GM18502 (cell line): ENCODE data around the gene FUT6.

ENCODE experiments used
- ATAC-seq: cut with Tn5 transposase; IDR thresholded peaks from one replicate; pipeline ENCODE4 v1.9.1; 2021; ENCODE audit warnings: mild to moderate bottlenecking; ENCODE audit not compliant: unreplicated experiment, poor library complexity

The FUT6 gene

GRCh38 chr19:5806905-5807304, 32.6 kb downstream of the FUT6 start:
- ATAC-seq, result no peak

DNA sequence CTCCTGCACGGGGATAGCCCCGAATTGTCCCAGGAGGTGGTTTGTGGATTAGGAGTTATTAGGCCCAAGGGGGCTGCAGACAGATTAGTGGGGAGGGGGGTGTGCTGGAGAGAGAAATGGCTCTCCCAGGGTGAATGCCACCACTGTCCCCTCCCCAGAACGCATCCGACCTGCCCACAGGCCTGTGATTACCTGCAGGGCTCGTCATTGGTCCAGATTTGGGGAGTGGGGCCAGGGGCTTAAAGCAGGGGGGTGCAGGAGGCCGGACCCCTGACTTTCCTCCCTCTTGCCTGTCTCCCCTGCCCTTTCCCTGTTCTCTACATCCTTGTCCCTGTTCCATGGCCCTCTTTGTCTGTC, 33.4 kb downstream of the FUT6 start:
- no peak for ATAC-seq

DNA sequence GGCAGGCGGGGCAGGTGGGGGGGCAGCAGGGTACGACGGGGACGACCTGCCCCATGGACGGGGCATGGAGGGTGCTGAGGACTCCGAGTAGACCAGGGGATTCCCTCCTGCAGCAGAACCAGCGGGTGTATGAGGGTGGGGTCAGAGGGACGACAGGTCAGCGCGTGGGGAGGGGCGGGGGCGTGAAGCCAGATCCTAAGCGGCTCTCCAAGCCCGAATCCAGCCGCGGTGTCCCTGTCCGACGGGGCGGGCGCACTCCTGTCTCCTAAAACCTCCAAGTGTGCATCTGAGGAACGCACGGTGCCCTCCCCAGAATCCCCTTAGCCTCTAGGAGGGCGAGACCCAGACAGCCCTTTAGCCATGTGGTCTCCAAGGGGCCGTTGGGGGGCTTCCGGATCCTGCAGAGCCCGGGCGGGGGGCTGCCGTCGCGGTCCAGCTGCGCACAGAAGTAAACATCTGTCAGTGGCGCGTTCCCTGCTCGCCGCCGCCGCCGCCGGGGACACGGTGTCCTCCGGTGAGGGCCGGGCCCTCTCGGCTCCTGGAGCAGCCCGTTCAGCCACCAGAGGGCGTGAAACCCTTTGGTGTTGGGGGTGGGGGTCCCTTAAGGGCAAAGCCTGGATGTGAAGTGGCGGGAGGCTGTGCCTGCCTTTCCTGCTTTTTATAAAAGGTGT, 33.9 kb downstream of the FUT6 start:
- ATAC-seq, result no peak

- ATAC-seq, result no peak
These were observed 34.7 kb downstream of the FUT6 start, which contains the start of gene NRTN for GRCh38 chr19:5804516-5805461. Gene NRTN (plus strand): TSS chr19:5805067. CDS start chr19:5824166, 19,099 bp downstream.

- peak; percentile 82 for ATAC-seq
These were observed 35.6 kb downstream of the FUT6 start for GRCh38 chr19:5803752-5804515.

DNA sequence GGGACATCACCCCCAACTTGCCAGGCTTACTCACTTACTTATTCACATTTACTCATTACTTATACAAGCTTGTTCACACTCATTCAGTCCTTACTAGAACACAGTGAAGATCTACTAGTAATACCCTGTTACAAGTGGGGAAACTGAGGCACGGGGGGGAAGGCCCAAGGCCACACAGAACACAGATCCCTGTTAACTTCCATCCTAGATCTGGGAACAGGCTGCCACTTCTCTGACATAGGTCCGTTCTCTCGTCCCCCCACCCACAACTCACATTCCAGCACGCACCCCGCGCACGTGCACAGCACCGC, 36.1 kb downstream of the FUT6 start:
- ATAC-seq, result no peak

DNA sequence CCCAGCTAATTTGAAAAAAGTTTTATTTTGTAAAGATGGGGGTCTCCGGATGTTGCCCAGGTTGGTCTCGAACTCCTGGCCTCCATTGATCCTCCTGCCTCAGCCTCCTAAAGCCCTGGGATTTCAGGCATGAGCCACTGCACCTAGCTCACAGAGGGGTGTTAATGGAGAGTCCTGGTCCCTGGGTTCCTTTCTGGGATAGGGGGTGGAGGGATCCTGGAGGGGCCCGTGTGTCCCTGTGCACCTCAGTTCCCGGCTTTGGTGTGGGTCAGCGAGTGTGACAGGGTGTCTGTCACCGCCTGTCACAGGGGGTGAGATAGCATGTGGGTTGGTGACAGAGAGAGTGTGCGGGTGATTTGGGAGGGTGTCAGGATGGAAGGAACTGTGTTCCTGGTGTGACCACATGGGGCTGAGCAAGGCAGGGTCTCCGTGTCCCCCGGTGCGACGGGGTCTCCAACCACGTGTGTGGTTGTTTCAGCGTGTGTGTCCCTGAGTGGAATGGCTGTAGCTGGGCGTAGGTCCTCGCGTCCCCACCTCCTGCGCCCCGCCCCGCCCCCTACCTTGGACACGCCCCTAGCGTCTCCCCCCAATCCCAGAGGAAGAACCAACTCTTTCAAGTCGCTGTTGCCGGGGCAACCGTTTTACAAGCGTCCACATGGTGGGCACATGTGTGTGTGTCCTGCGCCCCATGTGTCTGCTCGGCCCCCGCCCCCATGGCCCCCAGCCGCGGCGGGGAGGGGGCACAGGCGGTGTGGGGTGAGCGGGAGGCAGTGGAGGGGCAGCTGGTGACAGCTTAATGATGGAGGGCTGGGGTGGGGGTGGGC, 37.5 kb downstream of the FUT6 start:
- no peak for ATAC-seq

- no peak for ATAC-seq
These were observed 38.9 kb downstream of the FUT6 start for GRCh38 chr19:5800361-5801270.

DNA sequence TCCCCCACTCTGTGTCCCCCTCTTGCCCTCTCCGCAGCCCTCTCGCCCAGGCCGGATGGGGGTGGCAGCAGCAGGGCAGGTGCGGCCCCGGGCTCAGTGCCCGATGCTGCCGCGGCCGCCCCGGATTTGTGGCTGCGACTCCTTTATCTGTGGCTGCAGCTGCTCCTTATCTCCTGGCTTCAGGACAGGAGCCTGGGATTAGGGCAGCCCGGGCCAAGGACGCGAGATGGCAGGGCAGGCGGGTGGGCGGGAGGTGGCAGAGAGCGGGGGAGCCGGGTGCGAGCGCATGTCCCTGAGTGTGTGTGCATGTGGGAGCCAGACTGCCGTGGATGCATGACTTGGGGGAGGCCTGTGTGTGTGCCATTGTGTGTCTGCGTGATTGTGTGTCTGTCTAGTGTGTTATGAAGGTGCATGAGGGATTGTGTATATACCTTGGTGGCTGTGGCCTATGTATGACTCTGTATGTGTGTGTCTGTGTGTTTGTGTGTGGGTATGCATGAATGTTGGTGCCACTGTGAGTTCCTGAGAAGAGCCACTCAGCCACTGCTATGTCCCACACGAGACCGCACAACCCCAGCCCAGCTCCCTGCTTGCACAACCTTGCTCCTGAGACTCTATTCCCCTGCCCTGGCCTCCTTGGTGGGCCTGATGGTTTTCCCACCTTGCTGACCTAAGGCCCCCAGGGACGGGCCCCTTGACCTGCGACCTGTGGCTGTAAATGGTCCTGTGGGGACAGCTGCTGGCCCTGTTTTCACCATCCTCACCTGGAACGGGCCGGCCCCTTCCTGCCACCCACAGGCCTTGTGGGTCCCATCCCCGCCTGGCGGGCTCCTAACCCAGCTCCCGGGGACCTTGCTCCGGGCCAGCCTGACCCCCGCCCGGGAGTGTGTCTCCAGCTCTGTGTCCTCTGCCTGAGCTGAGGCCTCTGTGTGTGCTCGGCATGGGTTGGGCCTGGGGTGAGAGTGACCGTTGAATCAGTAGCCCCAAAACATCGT, 40.0 kb downstream of the FUT6 start:
- ATAC-seq, result no peak

- no peak for ATAC-seq
These were observed 41.3 kb downstream of the FUT6 start for GRCh38 chr19:5798244-5798643.

DNA sequence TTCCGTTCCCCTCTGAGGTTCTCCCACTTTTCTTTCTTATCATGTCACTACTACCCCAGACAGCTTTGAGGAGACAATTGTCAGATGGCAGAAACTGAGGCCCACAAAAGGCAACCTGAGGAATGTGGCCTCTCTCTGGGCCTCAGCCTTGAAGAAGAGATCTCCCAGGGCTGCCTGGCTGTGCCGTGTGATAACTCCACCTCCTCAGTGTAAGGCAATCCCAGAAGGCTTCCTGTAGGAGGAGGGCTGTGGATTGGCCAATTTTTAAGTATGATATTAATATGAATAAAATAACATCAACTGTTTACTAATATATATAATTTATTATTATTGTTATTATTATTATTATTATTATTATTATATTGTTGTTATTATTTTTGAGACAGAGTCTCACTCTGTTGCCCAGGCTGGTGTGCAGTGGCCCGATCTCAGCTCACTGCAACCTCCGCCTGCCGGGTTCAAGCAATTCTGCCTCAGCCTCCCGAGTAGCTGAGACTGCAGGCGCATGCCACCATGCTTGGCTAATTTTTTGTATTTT, 44.1 kb downstream of the FUT6 start:
- no peak for ATAC-seq

DNA sequence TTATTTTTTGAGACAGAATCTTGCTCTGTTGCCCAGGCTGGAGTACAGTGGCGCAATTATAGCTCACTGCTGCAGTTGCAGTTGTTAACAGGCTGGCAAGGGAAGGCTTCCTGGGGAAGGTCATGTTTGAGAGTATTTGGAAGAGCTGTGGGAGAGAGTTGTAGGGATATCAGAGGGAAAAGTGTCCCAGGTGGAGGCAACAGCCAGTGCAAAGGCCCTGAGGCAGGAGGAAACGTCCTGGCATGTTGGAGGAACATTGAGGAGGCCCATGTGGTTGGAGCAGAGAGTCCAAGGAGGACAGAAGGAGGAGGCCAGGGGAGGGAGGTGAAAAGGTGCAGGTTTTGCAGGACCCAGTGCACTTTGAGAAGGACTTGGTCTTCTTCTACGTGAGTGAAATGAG, 46.3 kb downstream of the FUT6 start:
- no peak for ATAC-seq

DNA sequence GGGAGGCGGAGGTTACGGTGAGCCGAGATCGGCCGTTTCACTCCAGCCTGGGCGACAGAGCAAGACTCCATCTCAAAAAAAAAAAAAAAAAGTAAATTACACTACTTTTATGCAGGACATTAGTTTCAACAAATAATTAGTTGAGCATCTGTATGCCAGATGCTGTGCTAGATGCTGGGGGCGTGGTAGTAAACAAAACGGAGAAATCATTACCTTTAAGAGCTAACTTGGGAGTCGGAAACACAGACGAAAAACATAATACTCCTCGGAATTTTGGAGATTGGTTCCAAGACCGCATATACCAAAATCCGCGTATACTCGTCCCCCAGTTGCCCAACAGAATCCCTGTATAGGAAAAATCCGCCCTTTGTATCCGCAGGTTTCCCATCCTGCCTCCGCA, 47.3 kb downstream of the FUT6 start:
- no peak for ATAC-seq

DNA sequence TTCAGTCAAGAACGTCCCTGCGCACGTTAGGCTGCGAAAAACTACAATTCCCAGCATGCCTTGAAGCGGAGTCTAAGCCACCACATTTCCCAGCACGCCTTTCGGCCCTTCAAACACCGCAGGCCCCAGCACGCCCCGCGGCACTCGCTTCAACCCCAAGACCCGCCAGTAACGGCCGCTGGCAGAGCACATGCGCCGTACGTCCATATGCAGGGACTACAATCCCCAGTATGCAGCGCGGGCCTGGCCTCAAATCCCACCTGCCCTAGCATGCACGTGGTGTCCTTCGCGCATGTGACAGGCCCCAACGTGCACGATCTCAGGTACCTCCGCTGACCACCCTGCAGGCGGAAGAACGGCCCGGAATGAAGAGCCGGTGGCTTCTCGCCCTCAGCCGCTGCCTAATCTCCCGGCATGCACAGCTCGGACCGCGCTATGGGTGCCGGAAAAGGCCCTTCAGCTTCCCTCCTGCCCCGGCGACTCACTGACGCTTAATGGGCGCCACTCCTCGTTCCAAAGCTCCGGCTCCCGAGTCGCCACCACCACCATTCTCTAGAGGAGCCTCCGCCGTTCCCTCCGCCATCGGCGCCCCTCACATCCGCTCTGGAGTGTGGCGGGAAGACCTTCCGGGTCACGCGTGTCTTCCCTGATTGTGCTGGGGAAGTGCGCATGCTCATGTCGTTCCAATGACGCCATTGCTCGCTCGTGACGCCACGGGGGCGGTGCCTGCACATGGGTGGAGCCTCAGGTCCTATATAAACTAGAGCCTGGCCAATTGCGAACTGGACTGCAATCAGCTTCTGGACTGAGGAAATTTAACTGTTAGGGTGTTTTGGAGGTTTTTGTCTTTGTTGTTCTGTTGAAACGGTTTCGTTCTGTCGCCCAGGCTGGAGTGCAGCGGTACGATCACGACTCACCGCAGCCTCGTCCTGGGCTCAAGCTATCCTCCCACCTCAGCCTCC, 48.7 kb downstream of the FUT6 start, which contains the start of gene DUS3L:
DUS3L (minus strand) TSS at position 605 of the 962 bp plus-strand sequence; CDS start at position 583, 22 bp downstream.
- peak; percentile 89 for ATAC-seq

DNA sequence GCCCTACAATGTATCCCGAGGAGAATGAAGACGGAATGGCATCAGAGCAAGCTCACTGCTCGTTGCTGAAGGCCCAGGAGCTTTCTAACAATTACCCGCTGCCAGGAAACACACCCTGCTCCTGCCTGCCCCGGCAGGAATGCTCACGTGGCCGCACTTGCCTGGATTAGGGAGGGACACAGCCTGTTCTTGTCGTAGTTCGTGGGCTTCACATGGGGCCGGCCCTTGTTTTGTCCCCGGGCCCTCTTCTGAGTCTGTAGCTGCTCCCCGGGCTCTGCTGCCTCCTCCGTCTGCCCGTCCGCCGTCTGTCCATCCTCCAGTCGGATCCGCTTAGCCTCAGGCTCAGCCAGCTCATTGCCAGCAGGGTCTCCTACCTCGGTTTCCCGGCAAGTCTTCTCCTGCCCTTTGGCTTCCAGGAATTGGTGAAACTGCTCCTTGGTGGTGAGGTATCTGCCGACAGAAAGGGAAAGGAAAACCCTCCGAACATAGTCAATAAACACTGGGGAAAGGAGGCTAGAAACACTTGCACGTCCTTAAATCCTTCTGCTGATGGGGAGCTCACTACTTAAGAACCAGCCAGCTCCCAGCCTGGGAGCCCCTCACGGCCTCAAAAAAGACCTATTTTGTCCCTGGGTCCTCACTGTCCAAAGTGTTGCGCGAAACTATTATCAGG, 49.5 kb downstream of the FUT6 start:
- ATAC-seq, result no peak

- ATAC-seq, result no peak
These were observed 50.1 kb downstream of the FUT6 start for GRCh38 chr19:5789351-5789761.
